Osteocyte (in vitro differentiated cells): Measurements from ENCODE around the gene S100A12. TPM values are rescaled to one million over a fixed set of nuclear protein-coding genes. Genes with fewer than 3 reads are reported as not detected.
A peak's percentile ranks its signal among the peaks of the same experiment; 100 is the strongest.
"Not testable (repeated sequence)": the region's sequence is repeated elsewhere in the genome, so short reads cannot be mapped to it uniquely, and the experiment has no call there.

Experiments used
- DNase-seq: peaks from one replicate; pipeline ENCODE4 v3.0.0; 2021; ENCODE audit warnings: mixed read lengths; ENCODE audit not compliant: unreplicated experiment; ENCODE audit errors: extremely low spot score
- H3K27ac Mint-ChIP-seq: one replicate; pipeline ENCODE4 v1.8.0; 2021; ENCODE audit warnings: mild to moderate bottlenecking, mixed read lengths; ENCODE audit not compliant: unreplicated experiment
- H3K27me3 Mint-ChIP-seq: one replicate; pipeline ENCODE4 v1.8.0; 2021; ENCODE audit warnings: mixed read lengths; ENCODE audit not compliant: unreplicated experiment
- H3K36me3 Mint-ChIP-seq: one replicate; pipeline ENCODE4 v1.8.0; 2021; ENCODE audit warnings: mixed read lengths; ENCODE audit not compliant: unreplicated experiment
- H3K4me1 Mint-ChIP-seq: one replicate; pipeline ENCODE4 v1.8.0; 2021; ENCODE audit warnings: mixed read lengths; ENCODE audit not compliant: unreplicated experiment
- H3K4me3 Mint-ChIP-seq: one replicate; pipeline ENCODE4 v1.8.0; 2021; ENCODE audit warnings: mild to moderate bottlenecking, moderate library complexity, mixed read lengths; ENCODE audit not compliant: unreplicated experiment
- H3K9me3 Mint-ChIP-seq: one replicate; pipeline ENCODE4 v1.8.0; 2021; ENCODE audit warnings: mixed read lengths; ENCODE audit not compliant: unreplicated experiment
- CTCF ChIP-seq: fragments of 200-600 bp; sonication (generic); IDR thresholded peaks from 2 replicates; pipeline ENCODE4 v1.5.0; 2021; ENCODE audit warnings: antibody characterized with exemption, mild to moderate bottlenecking, moderate library complexity
- long read RNA-seq: library from polyadenylated mRNA; unstranded; transcript quantifications from one replicate; pipeline ENCODE4 v2.0.0, GENCODE V29; 2021
- total RNA-seq: library from RNA; stranded (reverse); gene quantifications from 2 replicates; pipeline ENCODE4 v1.2.1, GENCODE V29; 2021

The S100A12 gene
- total RNA-seq, result not detected in 2 replicates
- long read RNA-seq, result 0 reads

- H3K4me1 Mint-ChIP-seq, result no peaks in the 10 kb centered on the region
- no peak for TF ChIP-seq CTCF
- H3K4me3 Mint-ChIP-seq, result no peak within 1 kb of the TSS
- no peaks in the 10 kb centered on the region for H3K27me3 Mint-ChIP-seq
- DNase-seq, result no peak
- H3K9me3 Mint-ChIP-seq, result no peaks in the 10 kb centered on the region
- no peak within 1 kb of the TSS for H3K27ac Mint-ChIP-seq
- H3K36me3 Mint-ChIP-seq, result no peaks in the 10 kb centered on the region
Measured at GRCh38 chr1:153375511-153375910, at the start of gene S100A12. Gene S100A12, minus strand, starts transcription at chr1:153375621. Its CDS starts 1,029 bp downstream, at chr1:153374592.

GRCh38 chr1:153422450-153423068 lies 47.1 kb upstream of the S100A12 start:
- H3K9me3 Mint-ChIP-seq, result no peaks in the 10 kb centered on the region
- H3K4me3 Mint-ChIP-seq, result no peak overlapping the region
- TF ChIP-seq CTCF, result no peak
- DNase-seq, result peak; percentile 84
- no peaks in the 10 kb centered on the region for H3K36me3 Mint-ChIP-seq
- no peaks in the 10 kb centered on the region for H3K27me3 Mint-ChIP-seq
- no peaks in the 10 kb centered on the region for H3K4me1 Mint-ChIP-seq
- no peak overlapping the region for H3K27ac Mint-ChIP-seq

- Mint-ChIP-seq H3K4me1 (no peaks in the 10 kb centered on the region), H3K36me3 (no peaks in the 10 kb centered on the region), H3K4me3 (no peak overlapping the region), H3K27me3 (no peaks in the 10 kb centered on the region), H3K27ac (no peak overlapping the region), H3K9me3 (no peaks in the 10 kb centered on the region)
- DNase-seq, result no peak
- TF ChIP-seq CTCF, result no peak
Measured at GRCh38 chr1:153420306-153420705, 44.9 kb upstream of the S100A12 start.

- not testable (repeated sequence) for H3K4me3 Mint-ChIP-seq, H3K9me3 Mint-ChIP-seq, H3K36me3 Mint-ChIP-seq, DNase-seq, H3K27me3 Mint-ChIP-seq, H3K4me1 Mint-ChIP-seq, H3K27ac Mint-ChIP-seq
Measured at GRCh38 chr1:153419436-153419793, 44.0 kb upstream of the S100A12 start.

GRCh38 chr1:153418758-153419435 lies 43.5 kb upstream of the S100A12 start:
- not testable (repeated sequence) for H3K4me1 Mint-ChIP-seq, H3K4me3 Mint-ChIP-seq, H3K27me3 Mint-ChIP-seq, H3K9me3 Mint-ChIP-seq, H3K36me3 Mint-ChIP-seq, H3K27ac Mint-ChIP-seq
- DNase-seq, result peak; percentile 66

- Mint-ChIP-seq H3K4me1 (no peaks in the 10 kb centered on the region), H3K4me3 (no peak overlapping the region), H3K9me3 (peaks cover 3% of the 10 kb centered on the region), H3K36me3 (no peaks in the 10 kb centered on the region), H3K27me3 (no peaks in the 10 kb centered on the region), H3K27ac (no peak overlapping the region)
- no peak for TF ChIP-seq CTCF
- no peak for DNase-seq
Measured at GRCh38 chr1:153417136-153417888, 41.9 kb upstream of the S100A12 start.
